ENCODE data around the gene HTRA3.

- no peak for TF ChIP-seq SUZ12 (IDR thresholded peaks at IDR 0.05; ENCODE audit: extremely low read depth, insufficient read depth, insufficient read length)
- TF ChIP-seq ZNF274 (IDR thresholded peaks at IDR 0.05; ENCODE audit: low read depth, low read length): no peak
Measured at GRCh38 chr4:8263397-8263796, 6.2 kb upstream of the HTRA3 start.

Measured in NT2/D1 (cell line).